OCI-LY7 (cell line): ENCODE measurements around the gene NXN. TPM values are rescaled to one million over a fixed set of nuclear protein-coding genes. Genes with fewer than 3 reads are reported as not detected.

ENCODE experiments used
- BruUV-seq: library from RNA; stranded (reverse); fragments of 400-500 nt; replicated peaks from 2 replicates; lab custom pipeline; 2021; lab: Mats Ljungman, UMichigan
- CTCF ChIA-PET: fragments of 300-600 bp; sonication (Branson Sonifier 250); formaldehyde crosslinking; loops from one replicate; lab custom pipeline; 2022; ENCODE audit warnings: antibody characterized with exemption; ENCODE audit not compliant: unreplicated experiment; lab: Charles Lee
- POLR2A ChIA-PET: fragments of 300-600 bp; sonication (Branson Sonifier 250); formaldehyde crosslinking; loops from one replicate; lab custom pipeline; 2022; ENCODE audit warnings: antibody characterized with exemption; lab: Charles Lee
- DNase-seq: peaks from one replicate; pipeline ENCODE4 v3.0.0-alpha.2; 2015; ENCODE audit warnings: low spot score
- H2AFZ ChIP-seq: fragments of 200-600 bp; sonication (generic), shearing (Covaris generic); 2 replicates; pipeline ENCODE4 v1.6.1; 2014; ENCODE audit warnings: mild to moderate bottlenecking, antibody characterized with exemption, low read length, moderate library complexity
- H3K27ac ChIP-seq: fragments of 200-600 bp; sonication (generic); 2 replicates; pipeline ENCODE4 v1.5.1; 2014; ENCODE audit warnings: mixed run types, low read depth, mild to moderate bottlenecking, moderate library complexity, low read length, inconsistent platforms; ENCODE audit not compliant: poor library complexity, severe bottlenecking
- H3K36me3 ChIP-seq: fragments of 200-600 bp; sonication (generic); 2 replicates; pipeline ENCODE4 v1.6.1; 2014; ENCODE audit warnings: mild to moderate bottlenecking, antibody characterized with exemption, low read length, moderate library complexity, mixed read lengths; ENCODE audit not compliant: insufficient read depth
- H3K4me1 ChIP-seq: fragments of 200-600 bp; sonication (generic); 2 replicates; pipeline ENCODE4 v1.5.1; 2014; ENCODE audit warnings: mild to moderate bottlenecking, low read length; ENCODE audit not compliant: insufficient read depth, poor library complexity, severe bottlenecking
- H3K4me2 ChIP-seq: fragments of 200-600 bp; sonication (generic); 2 replicates; pipeline ENCODE4 v1.6.1; 2014; ENCODE audit warnings: mild to moderate bottlenecking, low read length
- H3K4me3 ChIP-seq: fragments of 200-600 bp; sonication (generic); 2 replicates; pipeline ENCODE4 v1.5.1; 2014; ENCODE audit warnings: mild to moderate bottlenecking, low read depth, low read length; ENCODE audit not compliant: poor library complexity, severe bottlenecking
- H3K79me2 ChIP-seq: fragments of 200-600 bp; sonication (generic); 2 replicates; pipeline ENCODE4 v1.6.1; 2016; ENCODE audit warnings: low read depth, mild to moderate bottlenecking, low read length, moderate library complexity, mixed read lengths; ENCODE audit not compliant: insufficient read depth
- H3K9me2 ChIP-seq: fragments of 200-600 bp; sonication (generic); 2 replicates; pipeline ENCODE4 v1.6.1; 2016; ENCODE audit warnings: mild to moderate bottlenecking, low read length, mixed read lengths; ENCODE audit not compliant: insufficient read depth
- H3K9me3 ChIP-seq: fragments of 200-600 bp; sonication (generic); 2 replicates; pipeline ENCODE4 v1.6.1; 2014; ENCODE audit warnings: mild to moderate bottlenecking, mixed run types, low read length, mixed read lengths
- H4K20me1 ChIP-seq: fragments of 200-600 bp; sonication (generic); 2 replicates; pipeline ENCODE4 v1.6.1; 2014; ENCODE audit warnings: mild to moderate bottlenecking, antibody characterized with exemption, low read length, moderate library complexity, mixed read lengths; ENCODE audit not compliant: insufficient read depth
- EZH2phosphoT487 ChIP-seq: fragments of 200-600 bp; sonication (generic); IDR thresholded peaks from 2 replicates; pipeline ENCODE4 v1.6.1; 2018; ENCODE audit warnings: low read depth, borderline replicate concordance, mild to moderate bottlenecking, mixed run types, antibody characterized with exemption, low read length, moderate library complexity, mixed read lengths
- intact Hi-C: fragments of 100-400 bp; cut with micrococcal nuclease; formaldehyde crosslinking; loops from one replicate; pipeline ENCODE4 v1.10.0; 2022; ENCODE audit not compliant: unreplicated experiment
- total RNA-seq, 2 experiments: library from RNA; depleted of rRNA in 1 of 2; stranded (reverse); fragments of >200 nt in 1 of 2; shearing (Covaris generic) in 1 of 2; gene quantifications; 2 replicates each; pipeline ENCODE4 v1.2.3, GENCODE V29; 2014 to 2022
- TF ChIP-seq, protein P1 (sequence below): fragments of 200-600 bp; sonication (generic); conservative IDR thresholded peaks from 2 replicates; pipeline ENCODE4 v1.5.1; 2014; ENCODE audit warnings: mild to moderate bottlenecking, antibody characterized with exemption, low read length, moderate library complexity, mixed read lengths

The NXN gene
- total RNA-seq, 2 experiments from 2014 or later: 1.3 to 2.8 TPM

DNA sequence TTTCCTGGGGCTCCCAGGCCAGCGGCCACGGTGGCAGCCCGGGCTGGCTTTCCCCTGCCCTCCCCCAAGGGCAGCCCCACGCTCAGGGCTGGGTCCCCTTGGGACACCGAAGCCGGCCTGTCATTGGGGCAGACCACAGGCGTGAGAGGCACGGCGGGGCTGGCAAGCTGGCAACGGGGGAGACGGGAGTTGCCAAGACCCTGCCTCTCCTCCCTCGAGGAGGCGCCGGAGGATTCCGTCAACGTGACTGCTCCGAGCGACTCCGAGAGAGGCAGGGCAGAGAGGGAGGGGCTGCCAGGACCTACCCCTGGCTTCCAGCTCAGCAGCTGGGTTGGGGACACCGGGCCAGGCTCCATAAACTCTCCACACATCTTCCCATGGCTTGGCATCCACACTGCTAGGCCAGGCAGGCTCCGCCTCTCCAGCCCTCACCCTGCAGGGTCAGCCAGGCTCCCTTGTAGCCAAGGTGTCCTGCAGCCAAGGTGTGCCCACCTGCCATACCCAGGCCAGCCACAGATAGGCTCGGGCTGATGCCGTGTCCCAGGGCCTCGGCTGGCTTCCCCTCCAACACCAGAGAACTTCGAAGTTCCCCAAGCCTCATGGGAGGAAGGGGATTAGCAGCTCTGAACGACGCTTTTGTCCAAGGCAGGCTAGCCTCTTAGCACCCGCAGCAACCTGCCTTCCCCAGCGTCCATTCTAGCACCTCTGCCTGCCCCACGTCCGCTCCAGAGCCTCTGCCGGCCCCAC, 42.9 kb upstream of the NXN start:
- ChIA-PET CTCF (no interaction called here), POLR2A (no interaction called here)
- Histone ChIP-seq H3K4me3 (no peak overlapping the region), H3K27ac (no peak overlapping the region), H3K36me3 (peaks cover 9% of the 10 kb centered on the region), H3K4me1 (no peaks in the 10 kb centered on the region), H3K79me2 (no peaks in the 10 kb centered on the region), H3K4me2 (no peak overlapping the region), H2AFZ (no peak overlapping the region), H3K9me2 (no peaks in the 10 kb centered on the region), H4K20me1 (no peaks in the 10 kb centered on the region), H3K9me3 (no peaks in the 10 kb centered on the region)
- intact Hi-C loops: no loop called here
- no TSS peak for BruUV-seq
- DNase-seq: no peak
- TF ChIP-seq EZH2phosphoT487: no peak
- TF ChIP-seq, protein P1, sequence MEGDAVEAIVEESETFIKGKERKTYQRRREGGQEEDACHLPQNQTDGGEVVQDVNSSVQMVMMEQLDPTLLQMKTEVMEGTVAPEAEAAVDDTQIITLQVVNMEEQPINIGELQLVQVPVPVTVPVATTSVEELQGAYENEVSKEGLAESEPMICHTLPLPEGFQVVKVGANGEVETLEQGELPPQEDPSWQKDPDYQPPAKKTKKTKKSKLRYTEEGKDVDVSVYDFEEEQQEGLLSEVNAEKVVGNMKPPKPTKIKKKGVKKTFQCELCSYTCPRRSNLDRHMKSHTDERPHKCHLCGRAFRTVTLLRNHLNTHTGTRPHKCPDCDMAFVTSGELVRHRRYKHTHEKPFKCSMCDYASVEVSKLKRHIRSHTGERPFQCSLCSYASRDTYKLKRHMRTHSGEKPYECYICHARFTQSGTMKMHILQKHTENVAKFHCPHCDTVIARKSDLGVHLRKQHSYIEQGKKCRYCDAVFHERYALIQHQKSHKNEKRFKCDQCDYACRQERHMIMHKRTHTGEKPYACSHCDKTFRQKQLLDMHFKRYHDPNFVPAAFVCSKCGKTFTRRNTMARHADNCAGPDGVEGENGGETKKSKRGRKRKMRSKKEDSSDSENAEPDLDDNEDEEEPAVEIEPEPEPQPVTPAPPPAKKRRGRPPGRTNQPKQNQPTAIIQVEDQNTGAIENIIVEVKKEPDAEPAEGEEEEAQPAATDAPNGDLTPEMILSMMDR: no peak

DNA sequence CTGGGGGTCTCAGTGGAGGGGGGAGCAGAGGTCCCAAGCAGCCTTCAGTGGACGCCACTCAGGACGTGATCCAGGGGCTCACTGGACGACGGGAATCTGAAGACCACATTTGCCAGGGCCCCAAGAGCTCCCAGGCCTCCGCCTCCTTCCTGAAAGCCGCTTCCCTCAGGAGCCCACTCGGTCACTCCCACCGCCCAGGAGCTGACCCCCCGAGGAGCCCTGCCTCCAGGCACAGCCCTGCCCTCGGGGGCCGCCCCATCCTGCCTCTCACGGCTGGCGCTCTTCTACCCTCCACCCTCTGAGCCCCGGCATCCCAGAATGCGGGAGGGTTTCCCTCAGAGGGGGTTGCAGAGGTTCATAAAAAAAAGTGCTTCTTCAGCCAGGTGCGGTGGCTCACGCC, 41.6 kb upstream of the NXN start:
- Histone ChIP-seq H4K20me1 (no peaks in the 10 kb centered on the region), H3K4me1 (no peaks in the 10 kb centered on the region), H3K4me2 (no peak overlapping the region), H3K9me3 (no peaks in the 10 kb centered on the region), H3K4me3 (no peak overlapping the region), H3K27ac (no peak overlapping the region), H3K79me2 (no peaks in the 10 kb centered on the region), H2AFZ (no peak overlapping the region), H3K9me2 (no peaks in the 10 kb centered on the region), H3K36me3 (peaks cover 9% of the 10 kb centered on the region)
- DNase-seq: no peak
- POLR2A ChIA-PET: no interaction called here
- BruUV-seq: no TSS peak
- CTCF ChIA-PET: no interaction called here
- TF ChIP-seq EZH2phosphoT487: no peak
- TF ChIP-seq, protein P1: no peak
- intact Hi-C loops: no loop called here

DNA sequence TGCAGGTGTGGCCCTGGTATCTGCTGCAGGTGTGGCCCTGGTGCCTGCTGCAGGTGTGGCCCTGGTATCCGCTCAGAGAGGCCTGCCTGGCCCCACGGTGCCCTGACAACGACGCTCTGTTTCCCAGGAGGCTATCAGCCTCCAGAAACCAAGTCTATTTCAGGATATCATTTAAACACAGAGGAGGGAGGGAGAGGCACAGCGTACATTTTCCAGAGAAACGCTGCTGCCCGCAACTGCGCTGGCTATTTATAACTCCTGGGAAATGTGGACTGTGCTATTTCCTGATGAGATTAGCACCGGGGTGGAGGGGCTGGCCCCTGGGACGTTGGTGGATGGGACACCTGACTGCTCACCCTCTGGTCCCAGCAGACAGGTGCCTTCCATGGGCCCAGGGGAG, 39.9 kb upstream of the NXN start:
- Histone ChIP-seq H2AFZ (no peak overlapping the region), H3K27ac (no peak overlapping the region), H3K9me3 (no peaks in the 10 kb centered on the region), H3K9me2 (no peaks in the 10 kb centered on the region), H3K36me3 (peaks cover 9% of the 10 kb centered on the region), H4K20me1 (no peaks in the 10 kb centered on the region), H3K4me3 (no peak overlapping the region), H3K4me1 (no peaks in the 10 kb centered on the region), H3K79me2 (no peaks in the 10 kb centered on the region), H3K4me2 (no peak overlapping the region)
- no TSS peak for BruUV-seq
- no peak for DNase-seq
- intact Hi-C loops: no loop called here
- TF ChIP-seq, protein P1: no peak
- TF ChIP-seq EZH2phosphoT487: no peak
- CTCF ChIA-PET: no interaction called here
- POLR2A ChIA-PET: no interaction called here
